Kidney glomerular epithelial cell (primary cell): ENCODE results near the gene ANP32E.
"Not testable (repeated sequence)": the region's sequence is repeated elsewhere in the genome, so short reads cannot be mapped to it uniquely, and the experiment has no call there.

Source experiments
- DNase-seq: peaks from one replicate; lab custom pipeline; 2025; lab: John Stamatoyannopoulos, UW

Gene ANP32E

GRCh38 chr1:150256554-150257341, 20.8 kb upstream of the ANP32E start:
- no peak for DNase-seq

DNA sequence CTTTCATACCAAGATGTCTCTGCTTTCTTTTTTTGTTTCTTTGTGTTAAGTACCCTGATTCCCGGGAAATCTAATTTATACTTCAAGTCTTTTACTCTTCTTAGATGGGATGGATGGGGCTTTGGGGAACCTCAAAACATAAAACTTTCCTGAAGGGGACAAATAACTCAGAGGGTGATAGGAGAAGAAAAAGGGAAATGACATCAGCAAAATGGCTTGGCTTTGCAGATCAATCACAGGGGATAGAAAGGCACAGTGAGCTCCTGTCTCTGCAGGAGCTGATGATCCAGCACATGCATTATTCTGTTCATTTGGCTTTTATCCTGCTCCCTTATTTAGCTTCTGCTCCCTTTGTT, 20.3 kb upstream of the ANP32E start:
- DNase-seq, result no peak

DNA sequence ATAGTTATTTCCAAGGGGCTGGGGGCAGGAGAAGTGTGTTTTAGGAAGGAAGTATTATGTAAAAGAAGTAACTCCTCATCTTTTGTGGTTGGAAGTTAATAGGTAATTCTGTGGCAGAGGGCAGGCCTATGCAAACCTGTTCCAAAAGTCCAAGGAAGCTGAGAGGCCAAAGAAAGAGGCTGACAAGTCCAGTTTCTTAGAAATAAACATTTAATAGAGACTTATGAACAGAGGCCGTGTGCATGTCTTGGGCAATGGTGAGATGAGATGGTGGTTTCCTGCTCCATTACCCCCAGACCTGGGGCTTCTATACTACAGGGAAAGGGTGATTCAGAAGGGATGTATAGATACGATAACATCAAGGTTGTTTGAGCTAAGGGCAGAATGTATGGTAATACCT, 14.0 kb upstream of the ANP32E start:
- no peak for DNase-seq

- no peak for DNase-seq
Measured at GRCh38 chr1:150243003-150243402, 7.1 kb upstream of the ANP32E start.

GRCh38 chr1:150237746-150238145, 1.8 kb upstream of the ANP32E start:
- DNase-seq, result no peak

DNA sequence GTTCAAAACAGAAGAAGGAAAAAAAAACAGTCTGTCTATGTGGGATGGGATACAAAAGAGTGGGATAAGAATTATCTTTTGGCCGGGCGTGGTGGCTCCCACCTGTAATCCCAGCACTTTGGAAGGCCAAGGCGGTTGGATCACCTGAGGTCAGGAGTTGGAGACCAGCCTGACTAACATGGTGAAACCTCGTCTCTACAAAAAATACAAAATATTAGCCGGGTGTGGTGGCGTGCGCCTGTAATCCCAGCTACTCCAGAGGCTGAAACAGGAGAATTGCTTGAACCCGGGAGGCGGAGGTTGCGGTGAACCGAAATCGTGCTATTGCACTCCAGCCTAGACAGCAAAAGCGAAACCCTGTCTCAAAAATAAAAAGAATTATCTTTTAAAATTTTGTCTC, 1.3 kb upstream of the ANP32E start:
- not testable (repeated sequence) for DNase-seq

DNA sequence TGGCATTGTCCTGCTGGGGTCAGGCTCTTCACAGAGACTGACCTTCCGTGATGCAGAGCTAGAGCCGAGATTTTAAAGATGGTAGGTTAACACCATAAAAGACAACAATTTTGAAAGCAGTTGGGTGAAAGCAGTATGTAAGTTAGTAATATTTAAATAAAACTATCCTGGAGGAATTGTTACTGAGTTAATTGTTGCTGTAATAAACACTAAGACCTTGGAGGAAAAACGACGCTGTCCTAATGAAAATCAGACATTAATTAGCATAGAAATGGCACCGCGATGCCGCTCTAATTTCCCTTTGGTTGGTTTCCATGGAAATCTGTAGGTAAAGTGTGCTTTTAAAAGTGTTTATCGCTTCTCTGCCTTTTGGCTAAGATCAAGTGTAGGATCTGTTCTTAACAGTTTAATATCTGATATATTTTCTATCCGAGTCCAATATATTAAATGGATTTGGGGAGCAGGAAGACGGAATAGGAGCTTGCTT, 745 bp upstream of the ANP32E start:
- DNase-seq, result no peak

GRCh38 chr1:150235294-150235851, 539 bp downstream of the ANP32E start:
- DNase-seq, result no peak

DNA sequence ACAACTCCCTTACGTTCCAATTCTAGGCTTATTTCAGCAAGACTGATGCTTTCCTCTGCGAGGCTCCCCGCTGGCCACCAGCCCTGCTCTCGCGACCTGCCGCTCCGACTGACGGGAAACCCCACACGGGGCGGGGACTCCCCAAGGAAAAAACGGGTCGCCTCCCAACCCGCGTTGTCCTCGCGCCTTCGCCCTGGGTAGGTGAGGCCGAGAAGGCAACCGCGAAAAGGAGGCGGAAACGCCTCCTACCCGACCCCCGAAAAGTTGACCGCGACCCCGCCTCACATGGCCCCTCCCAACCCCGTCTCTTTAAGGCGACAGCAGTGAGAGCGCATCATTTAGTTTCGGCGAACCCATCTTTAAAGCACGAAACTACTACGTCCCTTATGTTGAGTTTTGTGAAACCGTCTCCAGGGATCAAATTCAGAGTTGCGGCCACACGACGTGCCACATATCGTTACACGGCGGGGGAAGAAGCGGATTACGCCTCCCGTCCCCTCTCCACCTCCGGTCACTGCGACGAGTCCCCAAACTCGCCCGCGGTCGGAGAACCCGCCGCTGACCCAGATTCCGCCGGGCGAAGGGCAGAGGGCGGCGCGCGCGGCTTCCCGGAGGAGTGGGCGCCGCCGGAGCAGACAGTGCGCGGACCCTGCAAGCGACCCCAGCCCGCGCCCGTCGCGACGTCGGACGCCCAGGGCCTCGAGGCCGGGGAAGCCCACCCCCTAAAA, 1.2 kb downstream of the ANP32E start:
- peak; percentile 51 for DNase-seq

- no peak for DNase-seq
Measured at GRCh38 chr1:150234309-150234565, 1.7 kb downstream of the ANP32E start.

GRCh38 chr1:150233359-150234308, 2.3 kb downstream of the ANP32E start:
- DNase-seq, result no peak

GRCh38 chr1:150232921-150233320, 3.0 kb downstream of the ANP32E start:
- DNase-seq, result not testable (repeated sequence)

DNA sequence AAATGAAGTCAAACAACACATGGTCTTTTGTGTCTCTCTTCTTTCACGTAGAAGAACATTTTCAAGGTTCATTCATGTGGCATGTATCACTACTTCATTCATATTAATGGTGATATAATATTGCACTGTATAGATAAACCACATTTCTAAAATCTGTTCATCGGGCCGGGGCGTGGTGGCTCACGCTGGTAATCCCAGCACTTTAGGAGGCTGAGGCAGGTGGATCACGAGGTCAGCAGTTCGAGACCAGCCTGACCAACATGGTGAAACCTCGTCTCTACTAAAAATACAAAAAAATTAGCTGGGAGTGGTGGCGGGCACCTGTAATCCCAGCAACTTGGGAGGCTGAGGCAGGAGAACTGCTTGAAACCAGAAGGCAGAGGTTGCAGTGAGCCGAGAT, 7.7 kb downstream of the ANP32E start:
- DNase-seq, result not testable (repeated sequence)

- no peak for DNase-seq
Measured at GRCh38 chr1:150227228-150227627, 8.7 kb downstream of the ANP32E start.

- DNase-seq, result no peak
Measured at GRCh38 chr1:150226486-150226885, 9.4 kb downstream of the ANP32E start.

DNA sequence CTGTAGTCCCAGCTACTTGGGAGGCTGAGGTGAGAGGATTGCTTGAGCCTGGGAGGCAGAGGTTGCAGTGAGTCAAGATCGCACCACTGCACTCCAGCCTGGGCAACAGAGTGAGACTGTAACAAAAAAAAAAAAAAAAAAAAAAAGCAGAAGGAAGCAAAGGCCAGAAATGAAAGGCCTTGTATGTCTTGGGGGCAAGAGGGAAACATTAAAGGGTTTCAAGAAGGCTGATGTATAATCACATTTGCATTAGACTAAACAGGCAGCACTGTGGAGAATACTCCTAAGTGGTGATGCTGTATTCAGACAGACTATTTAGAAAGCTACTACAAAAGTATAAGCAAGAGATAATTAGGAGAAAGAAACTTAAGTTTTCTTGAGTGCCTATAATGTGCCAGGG, 10.4 kb downstream of the ANP32E start:
- DNase-seq, result no peak

GRCh38 chr1:150224983-150225382, 10.9 kb downstream of the ANP32E start:
- no peak for DNase-seq

GRCh38 chr1:150221552-150221951, 14.4 kb downstream of the ANP32E start:
- peak; percentile 8 for DNase-seq

- not testable (repeated sequence) for DNase-seq
Measured at GRCh38 chr1:150215855-150216254, 20.1 kb downstream of the ANP32E start.

DNA sequence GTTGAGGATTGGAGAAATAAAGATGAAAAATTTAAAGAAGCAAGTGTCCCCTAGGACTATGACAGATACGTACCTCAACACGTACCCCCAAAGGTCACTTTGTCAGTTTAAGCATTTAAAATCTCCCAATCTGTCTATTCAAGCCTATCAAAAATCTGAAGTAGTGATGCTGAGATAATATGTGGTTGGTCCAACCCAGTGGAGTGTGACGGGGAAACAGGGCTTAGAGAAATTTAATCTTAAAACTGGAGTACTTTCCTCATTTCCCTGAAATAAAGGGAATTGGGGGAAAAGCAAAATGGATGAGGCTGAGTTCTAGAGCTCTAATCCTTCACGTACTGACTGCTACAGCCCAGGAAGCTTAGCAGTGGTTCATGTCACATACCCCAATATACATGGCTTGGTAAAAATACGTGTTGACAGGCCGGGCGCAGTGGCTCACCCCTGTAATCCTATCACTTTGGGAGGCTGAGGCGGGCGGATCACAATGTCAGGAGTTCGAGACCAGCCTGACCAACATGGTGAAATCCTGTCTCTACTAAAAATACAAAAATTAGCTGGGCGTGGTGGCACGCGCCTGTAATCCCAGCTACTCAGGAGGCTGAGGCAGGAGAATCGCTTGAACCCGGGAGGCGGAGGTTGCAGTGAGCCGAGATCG, 21.7 kb downstream of the ANP32E start:
- not testable (repeated sequence) for DNase-seq
